ENCODE data around the gene PLEKHG4.

- TF ChIP-seq CTCF (IDR thresholded peaks at IDR 0.05) (no peak), POLR2A (IDR thresholded peaks at IDR 0.05) (peak in 1 of 2 donors; percentile 35)
These were observed 31.9 kb upstream of the PLEKHG4 start, which contains the start of gene FHOD1 for GRCh38 chr16:67247192-67248072.
